ENCODE data around the gene CCDC85B.

DNA sequence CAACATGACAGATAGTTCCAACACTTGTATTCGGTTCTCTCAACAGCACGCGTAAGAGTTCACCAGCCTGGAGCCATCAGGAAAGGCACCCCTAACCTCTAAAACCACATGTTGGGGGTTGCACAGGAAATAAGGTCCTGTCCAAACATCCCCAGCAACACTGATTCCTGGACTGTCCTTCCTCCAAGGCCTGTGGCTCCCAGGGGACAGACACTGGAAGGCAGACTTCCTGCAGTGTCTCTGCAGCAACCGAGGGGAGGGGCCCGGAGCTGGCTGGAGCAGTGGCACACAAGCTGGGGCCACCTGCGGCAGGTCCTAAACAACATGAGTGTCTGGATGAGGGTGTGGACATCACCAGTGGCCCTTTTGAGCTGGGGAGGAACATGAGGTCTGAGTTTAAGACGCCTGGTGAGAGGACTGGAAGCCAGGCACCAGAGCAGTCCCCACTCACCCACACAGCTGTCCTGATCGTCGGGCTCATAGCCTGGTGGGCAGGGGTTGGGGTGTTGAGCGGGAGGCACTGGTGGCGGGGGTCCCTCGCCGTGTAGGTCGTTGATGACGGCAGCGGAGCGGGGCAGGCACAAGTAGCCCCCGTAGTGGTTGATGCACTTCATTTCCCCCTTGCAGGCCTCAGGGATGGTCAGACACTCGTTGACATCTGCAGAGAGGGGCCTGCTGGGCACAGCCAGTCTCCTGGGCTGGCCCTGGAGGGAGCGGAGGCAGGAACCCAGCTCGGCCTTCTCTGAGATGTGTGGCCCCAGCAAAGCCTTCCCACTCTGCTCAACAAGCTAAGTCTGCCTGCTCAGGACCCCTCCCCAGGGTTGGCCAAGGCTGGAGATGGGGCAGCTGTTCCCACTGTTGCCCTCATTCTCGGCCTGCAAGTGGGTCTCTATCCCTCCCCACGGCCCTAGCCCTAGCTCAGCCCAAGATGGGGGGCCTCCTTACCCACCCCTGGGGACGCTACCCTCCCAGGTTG is 19.5 kb upstream of the CCDC85B start:
- TF ChIP-seq GATA2 (IDR thresholded peaks at IDR 0.05; ENCODE audit: low read depth, low read length): no peak
- no peak for TF ChIP-seq GATA3 (IDR thresholded peaks at IDR 0.05; ENCODE audit: low read depth, low read length)

Measured in SH-SY5Y (cell line).